Calu3 (cell line): Measurements from ENCODE around the gene RCC1. TPM values are rescaled to one million over a fixed set of nuclear protein-coding genes. Genes with fewer than 3 reads are reported as not detected.
A peak's percentile ranks its signal among the peaks of the same experiment; 100 is the strongest.
"Not testable (repeated sequence)": the region's sequence is repeated elsewhere in the genome, so short reads cannot be mapped to it uniquely, and the experiment has no call there.

Experiments
- BruUV-seq: library from RNA; stranded (reverse); fragments of 400-500 nt; replicated peaks from 2 replicates; lab custom pipeline; 2021; lab: Mats Ljungman, UMichigan
- CTCF ChIA-PET: fragments of 300-600 bp; sonication (Branson Sonifier 250); formaldehyde crosslinking; loops from one replicate; lab custom pipeline; 2022; ENCODE audit warnings: antibody characterized with exemption; lab: Charles Lee
- DNase-seq: peaks from one replicate; pipeline ENCODE4 v3.0.0; 2022
- H3K27ac Mint-ChIP-seq: one replicate; pipeline ENCODE4 v1.8.0; 2022; ENCODE audit warnings: mixed read lengths; ENCODE audit not compliant: unreplicated experiment
- H3K27me3 Mint-ChIP-seq: one replicate; pipeline ENCODE4 v1.8.0; 2022; ENCODE audit warnings: mixed read lengths; ENCODE audit not compliant: unreplicated experiment
- H3K36me3 Mint-ChIP-seq: one replicate; pipeline ENCODE4 v1.8.0; 2022; ENCODE audit warnings: mild to moderate bottlenecking, moderate library complexity, mixed read lengths; ENCODE audit not compliant: insufficient read depth, unreplicated experiment
- H3K4me1 Mint-ChIP-seq: one replicate; pipeline ENCODE4 v1.8.0; 2022; ENCODE audit warnings: mild to moderate bottlenecking, low read depth, mixed read lengths; ENCODE audit not compliant: unreplicated experiment
- H3K4me3 Mint-ChIP-seq: one replicate; pipeline ENCODE4 v1.8.0; 2022; ENCODE audit warnings: mild to moderate bottlenecking, low read depth, moderate library complexity, mixed read lengths; ENCODE audit not compliant: unreplicated experiment
- H3K9me3 Mint-ChIP-seq: one replicate; pipeline ENCODE4 v1.8.0; 2022; ENCODE audit warnings: low read depth, mixed read lengths; ENCODE audit not compliant: unreplicated experiment
- CTCF ChIP-seq: fragments of 200-600 bp; IDR thresholded peaks from one replicate; pipeline ENCODE4 v1.8.0; 2022; ENCODE audit warnings: antibody characterized with exemption; ENCODE audit not compliant: unreplicated experiment
- intact Hi-C: fragments of 100-400 bp; cut with micrococcal nuclease; formaldehyde crosslinking; loops from one replicate; pipeline ENCODE4 v1.10.0; 2022; ENCODE audit not compliant: unreplicated experiment
- total RNA-seq: library from RNA; stranded (reverse); gene quantifications from 2 replicates; pipeline ENCODE4 v1.2.3, GENCODE V29; 2022

Gene RCC1
- total RNA-seq, 1 experiment from 2014 or later: 95.9 TPM

DNA sequence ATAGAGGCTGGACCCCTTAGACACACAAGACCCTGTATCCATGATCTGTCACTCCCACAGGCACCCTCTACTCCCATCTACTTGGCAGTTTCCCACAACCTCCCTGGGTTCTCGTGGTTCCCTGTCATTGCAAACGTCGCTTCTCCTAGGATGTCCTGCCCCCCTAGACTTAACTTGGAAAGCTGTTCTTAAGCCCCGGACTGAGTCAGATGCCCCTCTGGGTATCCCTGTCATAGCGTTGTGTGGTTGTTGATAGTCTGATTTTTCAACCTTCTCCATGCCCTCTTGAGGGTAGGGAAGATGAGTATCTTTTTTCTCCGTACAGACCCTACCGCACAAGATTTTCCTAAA, 11.8 kb downstream of the RCC1 start:
- H3K27me3 Mint-ChIP-seq: no peaks in the 10 kb centered on the region
- peaks cover 85% of the 10 kb centered on the region for H3K36me3 Mint-ChIP-seq
- no peak for TF ChIP-seq CTCF
- H3K9me3 Mint-ChIP-seq: no peaks in the 10 kb centered on the region
- no peak for DNase-seq
- BruUV-seq: no TSS peak
- H3K27ac Mint-ChIP-seq: peak overlapping the region; percentile 29
- H3K4me1 Mint-ChIP-seq: peaks cover 44% of the 10 kb centered on the region
- peak overlapping the region; percentile 77 for H3K4me3 Mint-ChIP-seq
- intact Hi-C loops: no loop called here
- CTCF ChIA-PET: interaction anchor here (1.6 kb wide), 1 partner anchor 64 kb away, joined by 6 read pairs; no protein-coding TSS in a partner anchor

GRCh38 chr1:28518000-28518744, 12.3 kb downstream of the RCC1 start:
- TF ChIP-seq CTCF: peak; percentile 98
- Mint-ChIP-seq H3K27me3 (no peaks in the 10 kb centered on the region), H3K4me1 (peaks cover 45% of the 10 kb centered on the region), H3K4me3 (peak overlapping the region; percentile 77), H3K36me3 (peaks cover 85% of the 10 kb centered on the region), H3K9me3 (no peaks in the 10 kb centered on the region), H3K27ac (peak overlapping the region; percentile 29)
- no TSS peak for BruUV-seq
- CTCF ChIA-PET: interaction anchor here (0.6 to 1.6 kb wide), 4 partner anchors 63 to 125 kb away, joined by 3 to 6 read pairs (median 4); no protein-coding TSS in a partner anchor
- DNase-seq: peak; percentile 93
- intact Hi-C loops: loop anchor here (1.0 kb wide), 1 partner anchor 85 kb away; no protein-coding TSS in a partner anchor

GRCh38 chr1:28518745-28519341, 13.0 kb downstream of the RCC1 start:
- DNase-seq: peak; percentile 35
- CTCF ChIA-PET: interaction anchor here (0.6 to 1.6 kb wide), 4 partner anchors 62 to 124 kb away, joined by 3 to 6 read pairs (median 4); no protein-coding TSS in a partner anchor
- H3K9me3 Mint-ChIP-seq: no peaks in the 10 kb centered on the region
- H3K27ac Mint-ChIP-seq: peak overlapping the region; percentile 63
- peaks cover 51% of the 10 kb centered on the region for H3K4me1 Mint-ChIP-seq
- H3K27me3 Mint-ChIP-seq: no peaks in the 10 kb centered on the region
- peaks cover 85% of the 10 kb centered on the region for H3K36me3 Mint-ChIP-seq
- intact Hi-C loops: loop anchor here (1.0 kb wide), 1 partner anchor 84 kb away; no protein-coding TSS in a partner anchor
- peak overlapping the region; percentile 77 for H3K4me3 Mint-ChIP-seq
- TF ChIP-seq CTCF: no peak
- BruUV-seq: TSS peak; percentile 42

GRCh38 chr1:28519946-28520725, 14.3 kb downstream of the RCC1 start:
- DNase-seq: no peak
- BruUV-seq: no TSS peak
- Mint-ChIP-seq H3K36me3 (peaks cover 82% of the 10 kb centered on the region), H3K9me3 (no peaks in the 10 kb centered on the region), H3K4me3 (peak overlapping the region; percentile 77), H3K27me3 (no peaks in the 10 kb centered on the region), H3K27ac (no peak overlapping the region), H3K4me1 (peaks cover 64% of the 10 kb centered on the region)
- CTCF ChIA-PET: no interaction called here
- intact Hi-C loops: no loop called here
- TF ChIP-seq CTCF: no peak

DNA sequence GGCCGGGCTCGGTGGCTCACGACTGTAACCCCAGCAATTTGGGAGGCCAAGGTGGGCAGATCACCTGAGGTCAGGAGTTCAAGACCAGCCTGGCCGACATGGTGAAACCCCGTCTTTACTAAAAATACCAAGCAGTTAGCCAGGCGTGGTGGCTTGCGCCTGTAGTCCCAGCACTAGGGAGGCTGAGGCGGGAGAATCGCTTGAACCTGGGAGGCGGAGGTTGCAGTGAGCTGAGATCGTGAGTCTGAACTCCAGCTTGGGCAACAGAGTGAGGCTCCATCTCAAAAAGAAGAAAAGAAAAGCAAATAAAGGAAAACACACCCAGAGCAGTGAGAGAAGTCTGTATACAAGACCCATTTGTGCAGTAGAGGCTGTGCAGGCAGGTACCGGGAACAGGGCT, 15.0 kb downstream of the RCC1 start:
- H3K4me3 Mint-ChIP-seq: not testable (repeated sequence)
- H3K4me1 Mint-ChIP-seq: peaks cover 71% of the 10 kb centered on the region

More for the DNA sequence above, 15.0 kb downstream of the RCC1 start:
- H3K36me3 Mint-ChIP-seq: peaks cover 81% of the 10 kb centered on the region
- H3K27ac Mint-ChIP-seq, intact Hi-C loops, DNase-seq, H3K9me3 Mint-ChIP-seq, H3K27me3 Mint-ChIP-seq, BruUV-seq, CTCF ChIA-PET: not testable (repeated sequence)
